ENCODE results near the gene FGFR4. TPM values are rescaled to one million over a fixed set of nuclear protein-coding genes. Genes with fewer than 3 reads are reported as not detected.

The FGFR4 gene
- total and polyA plus RNA-seq, 2 of the 8 experiments (the other 6 are each of a cell fraction or from before 2014, with no cell fraction given) = 61.4 to 88.4 TPM

- TF ChIP-seq CHD7 (IDR thresholded peaks at IDR 0.05; ENCODE audit: insufficient replicate concordance, low read length) = no peak
- no peak for TF ChIP-seq GTF2F1 (IDR thresholded peaks at IDR 0.05; ENCODE audit: borderline replicate concordance, low read depth, low read length)
- no peak for TF ChIP-seq SP1 (IDR thresholded peaks at IDR 0.05; ENCODE audit: low read depth, low read length)
- no peak for TF ChIP-seq ASH2L (IDR thresholded peaks at IDR 0.05; ENCODE audit: low read length)
- TF ChIP-seq CTCF (IDR thresholded peaks at IDR 0.05; ENCODE audit: control extremely low read depth in 1 of 3, insufficient read depth in 1 of 3, low read depth in 1 of 3, low read length in 3 of 3) = no peak
- TF ChIP-seq TBP (IDR thresholded peaks at IDR 0.05; ENCODE audit: low read depth, low read length) = no peak
- no peak for TF ChIP-seq E2F6 (IDR thresholded peaks at IDR 0.05)
- TF ChIP-seq RFX5 (IDR thresholded peaks at IDR 0.05; ENCODE audit: borderline replicate concordance, low read depth, low read length) = no peak
Measured at GRCh38 chr5:177036921-177037320, 49.8 kb upstream of the FGFR4 start (continued).
